Measurements from ENCODE around the gene CATSPERD.

CATSPERD gene

DNA sequence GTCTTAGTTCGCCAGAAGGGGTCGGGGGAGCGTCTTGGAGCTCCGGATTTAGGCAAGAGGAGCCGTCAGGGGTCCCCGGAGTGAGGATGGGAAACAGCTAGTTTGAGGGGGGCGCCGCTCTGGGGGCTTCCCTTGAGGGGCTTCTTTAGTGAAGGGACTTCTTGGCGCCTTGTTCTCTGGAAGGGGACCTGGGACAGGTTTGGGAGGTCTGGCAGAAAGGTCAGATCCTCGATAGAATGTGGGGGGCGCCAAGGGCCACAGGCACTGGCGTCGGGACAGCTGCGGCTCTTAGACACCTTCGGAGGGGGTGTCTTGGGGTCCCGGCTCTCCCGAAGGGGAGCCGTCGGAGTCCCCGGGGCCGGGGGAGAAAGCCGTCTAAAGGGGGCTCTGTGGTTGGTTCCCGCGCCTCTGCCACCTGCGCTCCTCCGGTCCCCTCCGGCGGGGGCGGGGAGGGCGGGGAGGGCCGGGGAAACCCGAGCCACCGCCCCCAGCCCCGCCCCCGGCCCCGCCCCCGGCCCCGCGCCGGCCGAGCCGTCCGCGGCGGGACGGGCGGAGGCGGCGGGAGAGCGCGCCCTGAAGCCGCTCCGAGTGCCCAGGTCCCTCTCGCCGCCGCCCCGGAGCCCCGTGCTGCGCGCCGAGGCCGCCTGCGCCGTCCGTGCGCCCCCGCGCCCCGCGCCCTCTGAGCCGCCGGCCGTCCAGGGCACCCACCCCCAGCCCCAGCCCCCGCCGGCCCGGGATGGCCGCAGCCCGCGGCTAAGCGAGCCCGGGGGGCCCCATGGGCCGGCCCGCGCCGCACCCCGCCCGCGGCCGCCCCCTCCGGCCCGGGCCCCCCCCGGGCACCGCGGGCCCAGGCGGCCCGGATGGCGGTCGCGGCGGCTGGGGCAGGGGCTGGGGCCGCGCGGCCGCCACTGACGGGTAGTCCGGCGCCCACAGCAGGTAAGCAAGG is 84.4 kb downstream of the CATSPERD start, which contains the start of gene NRTN:
TSS of gene NRTN (plus strand) at position 552 of the 946 bp plus-strand sequence. CDS start 19,099 bp downstream, outside the sequence.
- DNase-seq (ENCODE audit: low read depth in 2 of 2) = no peak

DNA sequence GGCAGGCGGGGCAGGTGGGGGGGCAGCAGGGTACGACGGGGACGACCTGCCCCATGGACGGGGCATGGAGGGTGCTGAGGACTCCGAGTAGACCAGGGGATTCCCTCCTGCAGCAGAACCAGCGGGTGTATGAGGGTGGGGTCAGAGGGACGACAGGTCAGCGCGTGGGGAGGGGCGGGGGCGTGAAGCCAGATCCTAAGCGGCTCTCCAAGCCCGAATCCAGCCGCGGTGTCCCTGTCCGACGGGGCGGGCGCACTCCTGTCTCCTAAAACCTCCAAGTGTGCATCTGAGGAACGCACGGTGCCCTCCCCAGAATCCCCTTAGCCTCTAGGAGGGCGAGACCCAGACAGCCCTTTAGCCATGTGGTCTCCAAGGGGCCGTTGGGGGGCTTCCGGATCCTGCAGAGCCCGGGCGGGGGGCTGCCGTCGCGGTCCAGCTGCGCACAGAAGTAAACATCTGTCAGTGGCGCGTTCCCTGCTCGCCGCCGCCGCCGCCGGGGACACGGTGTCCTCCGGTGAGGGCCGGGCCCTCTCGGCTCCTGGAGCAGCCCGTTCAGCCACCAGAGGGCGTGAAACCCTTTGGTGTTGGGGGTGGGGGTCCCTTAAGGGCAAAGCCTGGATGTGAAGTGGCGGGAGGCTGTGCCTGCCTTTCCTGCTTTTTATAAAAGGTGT is 85.2 kb downstream of the CATSPERD start:
- DNase-seq (ENCODE audit: low read depth in 2 of 2) = no peak

DNA sequence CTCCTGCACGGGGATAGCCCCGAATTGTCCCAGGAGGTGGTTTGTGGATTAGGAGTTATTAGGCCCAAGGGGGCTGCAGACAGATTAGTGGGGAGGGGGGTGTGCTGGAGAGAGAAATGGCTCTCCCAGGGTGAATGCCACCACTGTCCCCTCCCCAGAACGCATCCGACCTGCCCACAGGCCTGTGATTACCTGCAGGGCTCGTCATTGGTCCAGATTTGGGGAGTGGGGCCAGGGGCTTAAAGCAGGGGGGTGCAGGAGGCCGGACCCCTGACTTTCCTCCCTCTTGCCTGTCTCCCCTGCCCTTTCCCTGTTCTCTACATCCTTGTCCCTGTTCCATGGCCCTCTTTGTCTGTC is 85.7 kb downstream of the CATSPERD start:
- DNase-seq (ENCODE audit: low read depth in 2 of 2) = no peak

DNA sequence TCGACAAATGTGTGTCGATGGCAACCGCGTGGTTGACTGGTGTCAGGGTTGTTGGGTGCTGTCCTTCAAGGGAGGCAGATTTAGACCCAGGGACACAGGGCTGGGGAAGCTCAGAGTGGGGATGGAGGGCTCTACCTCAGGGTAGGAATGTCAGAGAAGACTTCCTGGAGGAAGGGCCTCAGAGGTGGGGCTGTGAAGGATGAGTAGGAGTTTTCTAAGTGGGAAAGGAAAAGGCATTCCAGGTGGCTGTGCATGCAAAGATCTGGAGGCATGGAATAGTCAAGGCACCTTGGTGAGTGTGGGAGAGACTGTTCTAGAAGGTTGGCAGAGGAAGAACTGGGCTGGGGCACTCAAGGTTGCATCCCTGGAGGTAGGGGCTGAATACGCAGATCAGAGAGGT is 86.5 kb downstream of the CATSPERD start:
- DNase-seq (ENCODE audit: low read depth in 2 of 2) = no peak

DNA sequence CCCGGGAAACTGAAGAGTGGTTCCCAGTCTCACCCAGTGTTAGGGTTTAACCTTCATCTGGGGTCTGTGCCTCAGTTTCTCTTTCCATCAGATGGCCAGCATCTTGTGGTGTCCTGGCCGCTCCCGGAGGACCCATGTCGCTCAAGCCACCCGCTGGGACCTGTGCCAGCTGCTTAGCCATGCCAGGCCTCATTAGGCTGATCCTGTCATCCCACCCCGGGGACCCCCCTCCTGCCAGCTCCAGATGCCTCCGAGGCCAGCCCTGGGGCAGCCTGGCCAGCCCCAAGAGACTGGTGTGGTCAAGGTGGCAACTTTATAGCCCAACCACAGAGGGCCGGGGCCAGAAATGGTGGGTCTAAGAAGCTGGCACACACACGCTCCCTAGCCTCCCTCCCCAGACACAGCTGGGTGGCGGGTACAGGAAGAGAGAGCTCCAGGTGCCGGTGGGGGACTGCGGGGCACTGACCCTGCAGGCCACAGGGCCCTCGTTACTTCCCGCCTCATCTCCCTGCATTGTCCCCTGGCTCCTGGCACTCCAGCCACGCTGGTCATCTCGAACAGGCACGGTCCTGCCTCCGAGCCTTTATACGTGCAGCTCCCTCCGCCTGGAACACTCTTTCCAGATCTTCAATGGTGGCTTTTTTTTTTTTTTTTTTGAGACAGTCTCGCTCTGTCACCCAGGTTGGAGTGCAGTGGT is 87.8 kb downstream of the CATSPERD start:
- no peak for DNase-seq (ENCODE audit: low read depth in 2 of 2)

DNA sequence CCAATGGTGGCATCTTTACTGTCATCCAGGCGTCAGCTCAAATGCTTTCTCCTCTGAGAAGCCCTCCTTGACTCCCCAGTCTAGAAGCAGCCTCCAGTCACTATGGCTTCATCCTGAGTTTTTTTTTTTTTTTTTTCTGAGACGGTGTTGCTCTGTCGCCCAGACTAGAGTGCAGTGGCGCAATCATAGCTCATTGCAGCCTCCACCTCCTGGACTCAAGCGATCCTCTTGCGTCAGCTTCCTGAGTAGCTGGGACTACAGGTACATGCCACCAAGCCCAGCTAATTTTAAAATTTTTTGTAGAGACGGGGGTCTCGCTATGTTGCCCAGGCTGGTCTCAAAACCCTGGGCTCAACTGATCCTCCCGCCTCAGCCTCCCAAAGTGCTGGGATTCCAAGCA is 88.6 kb downstream of the CATSPERD start:
- DNase-seq (ENCODE audit: low read depth in 2 of 2) = no peak

DNA sequence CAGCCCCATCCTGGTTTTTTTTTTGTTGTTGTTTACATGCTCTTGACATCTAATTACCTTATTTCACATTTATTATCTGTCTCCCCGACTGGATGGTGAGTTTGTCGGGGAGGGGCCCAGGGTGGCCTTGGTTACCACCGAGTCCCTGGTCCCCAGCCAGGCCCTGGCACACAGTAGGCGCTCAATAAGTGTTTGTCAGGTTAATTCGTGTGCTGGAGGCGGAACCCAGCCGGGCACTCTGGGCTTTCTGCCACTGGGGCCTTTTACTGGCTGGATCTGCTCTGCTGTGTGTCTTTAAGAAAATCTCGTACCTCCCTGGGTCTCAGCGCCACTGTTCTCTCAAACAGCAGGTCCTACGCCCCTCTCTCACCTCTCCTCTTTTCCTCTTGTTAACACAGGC is 89.0 kb downstream of the CATSPERD start:
- DNase-seq (ENCODE audit: low read depth in 2 of 2) = no peak

DNA sequence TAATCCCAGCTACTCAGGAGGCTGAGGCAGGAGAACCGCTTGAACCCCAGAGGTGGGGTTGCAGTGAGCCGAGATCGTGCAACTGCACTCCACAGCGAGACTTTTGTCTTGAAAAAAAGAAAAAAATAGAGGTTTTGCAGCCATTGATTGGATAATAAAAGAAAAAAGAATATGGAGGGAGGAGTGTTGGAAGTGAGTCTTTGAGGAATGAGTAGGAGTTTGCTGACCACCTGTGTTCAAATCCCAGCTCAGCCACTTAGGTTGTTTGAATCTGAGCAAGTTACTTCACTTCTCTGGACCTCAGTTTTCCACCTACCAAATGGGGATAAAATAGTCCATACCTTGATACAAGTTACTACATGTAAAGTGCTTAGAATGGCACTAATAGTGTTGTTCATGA is 90.7 kb downstream of the CATSPERD start:
- no peak for DNase-seq (ENCODE audit: low read depth in 2 of 2)

DNA sequence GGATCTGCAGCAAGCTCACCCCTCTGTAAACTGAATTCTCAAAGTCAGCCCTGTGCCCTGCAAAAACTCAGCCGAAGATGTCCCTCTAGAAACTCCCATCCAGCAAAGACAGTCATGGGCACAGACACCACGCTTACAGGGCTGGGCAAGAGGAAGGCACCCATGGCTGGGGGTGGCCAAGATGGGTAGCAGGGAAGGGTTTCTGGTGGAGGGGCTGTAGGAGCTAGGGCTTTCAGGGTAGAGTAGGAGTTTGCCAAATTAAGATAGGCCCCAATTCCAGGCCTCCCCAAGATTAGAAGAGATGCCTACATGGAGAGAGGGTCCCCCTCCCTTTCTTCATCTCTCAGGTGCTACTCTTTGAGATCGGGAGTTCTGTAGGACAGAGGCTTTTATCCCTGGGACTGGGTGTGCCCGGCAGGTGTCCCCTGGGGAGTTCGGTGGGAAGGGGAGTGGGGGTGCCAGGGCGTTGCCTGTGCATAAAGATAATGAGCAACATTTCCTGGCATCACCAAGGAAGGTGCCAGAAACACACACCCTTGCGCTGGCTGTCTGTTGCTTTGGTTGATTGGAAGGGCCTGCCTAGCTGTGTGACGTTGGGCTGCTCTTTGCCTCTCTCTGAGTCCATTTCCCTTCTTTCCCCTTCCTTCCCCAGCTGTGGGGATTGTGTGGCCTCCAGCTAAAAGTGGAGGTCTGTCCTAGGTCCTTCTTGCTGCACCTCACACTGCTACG is 93.8 kb downstream of the CATSPERD start:
- DNase-seq (ENCODE audit: low read depth in 2 of 2) = no peak

DNA sequence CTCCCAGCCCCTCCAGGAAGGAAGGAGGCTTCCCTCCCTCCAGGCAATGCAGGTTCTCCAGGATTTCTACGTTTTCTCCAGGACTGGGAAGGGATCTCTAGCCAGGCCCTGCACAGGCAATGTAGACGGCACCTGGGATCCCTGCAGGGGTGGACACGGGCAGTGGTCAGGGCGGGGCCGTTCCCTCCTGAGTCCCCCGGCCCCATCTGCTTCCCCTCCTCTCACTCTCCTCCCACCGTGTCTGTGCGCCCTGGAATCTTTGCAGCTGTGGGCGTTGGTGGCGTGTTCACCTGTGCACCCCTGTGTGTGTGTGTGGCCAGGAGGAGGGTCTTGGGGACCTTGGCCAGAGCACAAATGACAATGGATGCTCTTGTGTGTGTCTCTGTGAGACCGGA is 94.4 kb downstream of the CATSPERD start:
- no peak for DNase-seq (ENCODE audit: low read depth in 2 of 2)

DNA sequence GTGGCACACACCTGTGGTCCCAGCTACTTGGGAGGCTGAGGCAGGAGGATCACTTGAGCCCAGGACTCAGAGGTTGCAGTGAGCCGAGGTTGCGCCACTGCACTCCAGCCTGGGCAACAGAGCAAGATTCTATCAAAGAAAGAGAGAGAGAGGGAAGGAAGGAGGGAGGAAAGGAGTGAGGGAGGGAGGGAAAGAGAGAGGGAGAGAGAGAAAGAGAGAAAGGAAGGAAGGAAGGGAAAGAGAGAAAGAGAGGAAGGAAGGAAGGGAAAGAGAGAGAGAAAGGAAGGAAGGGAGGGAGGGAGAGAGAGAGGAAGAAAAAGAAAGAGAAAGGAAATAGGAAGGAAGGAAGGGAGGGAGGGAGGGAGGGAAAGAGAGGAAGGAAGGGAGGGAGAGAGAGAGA is 96.8 kb downstream of the CATSPERD start:
- DNase-seq (ENCODE audit: low read depth in 2 of 2) = no peak

DNA sequence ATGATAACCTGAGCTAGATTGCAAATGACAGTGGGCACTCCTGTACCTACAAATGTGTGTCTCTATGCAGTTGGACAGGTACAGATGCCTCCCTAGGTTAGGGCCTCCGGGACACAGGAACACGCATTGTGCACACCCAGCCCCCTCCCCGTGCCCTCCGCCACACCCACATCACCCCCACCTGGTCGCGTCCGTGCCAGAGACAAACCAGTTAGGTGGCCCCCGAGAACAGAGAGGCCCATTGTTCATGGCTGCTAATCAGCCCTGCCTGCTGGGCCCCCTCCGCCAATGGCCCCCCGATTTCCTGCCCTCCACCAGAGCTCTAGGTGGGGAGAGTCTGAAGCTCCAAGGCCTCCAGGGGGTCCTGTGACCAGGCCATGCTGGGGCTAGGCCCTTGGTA is 98.2 kb downstream of the CATSPERD start:
- DNase-seq (ENCODE audit: low read depth in 2 of 2) = no peak

DNA sequence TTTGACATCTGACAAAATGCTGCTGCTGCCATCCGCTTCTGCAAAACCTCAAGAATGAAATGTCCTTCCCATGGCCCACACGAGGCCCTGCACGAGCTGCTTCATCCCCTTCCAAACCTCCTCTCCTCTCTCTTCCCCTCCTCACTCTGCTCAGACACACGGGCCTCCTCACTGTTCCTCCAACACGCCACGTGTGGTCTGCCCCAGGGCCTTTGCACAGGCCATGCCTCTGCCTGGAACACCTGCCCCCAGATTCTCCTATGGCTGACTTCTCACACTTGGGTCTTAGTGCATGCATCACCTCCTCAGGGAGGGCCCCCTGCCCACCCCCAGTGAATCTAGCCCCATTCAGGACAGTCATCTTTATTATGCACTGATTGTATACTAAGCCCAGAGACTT is 100.3 kb downstream of the CATSPERD start:
- no peak for DNase-seq (ENCODE audit: low read depth in 2 of 2)

DNA sequence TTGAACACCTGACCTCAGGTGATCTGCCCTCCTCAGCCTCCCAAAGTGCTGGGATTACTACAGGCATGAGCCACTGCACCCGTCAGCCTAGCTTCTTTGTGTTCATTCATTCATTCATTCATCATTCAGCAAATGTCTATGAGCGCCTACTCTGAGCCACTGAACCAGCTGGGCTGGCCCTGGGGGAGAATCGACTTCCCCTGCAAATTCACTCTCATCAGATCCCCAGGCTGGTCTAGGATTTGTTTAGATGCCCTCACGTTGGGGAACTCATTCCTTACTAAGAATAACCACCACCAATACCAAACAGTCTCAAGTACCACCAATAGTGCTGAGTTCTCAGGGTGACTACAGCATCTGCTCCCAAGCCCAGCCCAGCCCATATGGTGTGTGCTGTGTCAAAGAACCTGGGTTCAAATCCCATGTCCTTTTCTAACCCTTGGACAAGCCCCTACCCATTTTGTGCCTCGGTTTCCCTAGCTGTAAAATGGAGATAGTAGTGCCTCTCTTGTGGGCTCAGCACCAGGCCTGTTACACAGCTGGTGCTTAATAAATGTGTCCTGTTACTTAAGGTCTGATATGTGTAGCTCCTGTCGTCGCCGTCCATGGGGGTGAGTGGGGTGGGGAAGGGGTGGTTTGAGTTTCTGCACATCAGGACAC is 101.2 kb downstream of the CATSPERD start:
- no peak for DNase-seq (ENCODE audit: low read depth in 2 of 2)

DNA sequence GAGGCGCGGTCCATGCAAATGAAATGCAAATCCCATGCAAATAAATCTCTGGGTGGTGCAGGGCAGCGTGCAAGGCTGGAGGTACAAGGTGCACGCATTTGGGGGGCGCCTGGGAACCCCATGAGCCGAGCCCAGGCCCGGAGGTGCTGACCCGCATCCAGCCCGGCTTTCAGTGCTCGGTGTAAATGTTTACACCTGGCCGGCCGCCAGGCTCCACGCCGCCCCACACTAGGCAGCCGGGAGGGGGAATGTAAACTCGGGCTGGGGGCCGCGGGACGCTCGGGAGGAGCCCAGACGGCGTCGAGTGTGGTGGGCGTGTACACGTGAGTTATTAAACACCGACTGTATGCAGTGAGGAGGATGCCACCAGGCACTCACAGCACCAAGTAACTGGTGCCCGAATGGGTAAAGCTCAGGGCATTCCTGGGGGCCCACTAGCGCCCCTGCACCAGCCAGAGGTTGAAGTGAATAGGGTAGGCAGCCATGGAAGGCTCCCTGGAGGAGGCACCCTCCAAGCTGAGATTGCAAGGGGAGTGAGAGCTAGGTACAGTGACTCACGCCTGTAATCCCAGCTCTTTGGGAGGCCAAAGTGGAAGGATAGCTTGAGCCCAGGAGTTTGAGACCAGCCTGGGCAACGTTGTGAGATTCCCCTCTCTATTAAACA is 101.9 kb downstream of the CATSPERD start:
- DNase-seq (ENCODE audit: low read depth in 2 of 2) = no peak

DNA sequence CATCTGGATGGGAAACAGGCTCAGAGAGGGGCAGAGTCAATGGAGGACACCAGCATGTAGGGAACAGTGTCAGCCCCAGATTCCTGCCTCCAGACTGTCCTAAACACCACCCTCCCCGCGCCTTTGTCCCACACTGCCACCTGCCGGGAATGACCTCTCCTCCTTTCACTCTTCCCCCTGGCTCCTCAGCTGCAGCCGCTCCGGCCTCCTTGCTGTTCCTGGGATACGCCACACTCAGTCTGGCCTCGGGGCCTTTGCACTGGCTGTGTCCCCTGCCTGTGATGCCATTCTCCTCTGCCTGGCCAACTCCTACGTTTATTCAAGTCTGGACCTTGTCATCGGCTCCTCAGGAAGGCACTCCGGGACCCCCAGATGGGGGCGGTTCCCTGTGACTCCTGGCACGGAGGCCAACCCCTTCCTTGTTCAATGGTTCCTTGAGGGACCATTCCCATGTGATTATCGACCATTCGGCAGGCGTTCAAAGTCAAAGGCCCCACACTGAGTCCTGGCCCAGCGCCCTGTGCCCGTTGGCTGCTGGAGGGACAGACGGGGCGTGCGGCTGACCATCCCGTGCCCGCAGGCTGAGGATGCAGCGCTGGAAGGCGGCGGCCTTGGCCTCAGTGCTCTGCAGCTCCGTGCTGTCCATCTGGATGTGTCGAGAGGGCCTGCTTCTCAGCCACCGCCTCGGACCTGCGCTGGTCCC is 103.3 kb downstream of the CATSPERD start:
- DNase-seq (ENCODE audit: low read depth in 2 of 2) = no peak

DNA sequence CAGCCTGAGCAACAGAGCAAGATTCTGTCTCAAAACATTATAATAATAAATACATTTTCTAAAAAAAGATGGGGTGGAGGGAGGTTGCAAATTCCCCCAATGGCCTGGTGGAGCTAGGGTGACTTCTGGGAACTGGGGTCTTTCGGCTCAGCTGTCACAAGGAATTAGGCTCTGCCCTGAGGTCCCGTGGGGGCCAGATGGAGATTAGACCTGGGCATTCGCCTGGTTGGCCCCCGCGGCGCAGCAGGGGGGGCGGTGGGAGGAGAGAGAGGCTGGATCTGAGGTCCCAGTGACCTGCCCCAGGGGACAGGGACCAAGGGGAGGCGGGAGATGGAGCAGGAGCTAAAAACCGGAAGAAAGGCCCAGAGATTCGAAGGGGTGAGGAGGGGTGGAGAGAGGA is 104.3 kb downstream of the CATSPERD start:
- DNase-seq (ENCODE audit: low read depth in 2 of 2) = no peak

DNA sequence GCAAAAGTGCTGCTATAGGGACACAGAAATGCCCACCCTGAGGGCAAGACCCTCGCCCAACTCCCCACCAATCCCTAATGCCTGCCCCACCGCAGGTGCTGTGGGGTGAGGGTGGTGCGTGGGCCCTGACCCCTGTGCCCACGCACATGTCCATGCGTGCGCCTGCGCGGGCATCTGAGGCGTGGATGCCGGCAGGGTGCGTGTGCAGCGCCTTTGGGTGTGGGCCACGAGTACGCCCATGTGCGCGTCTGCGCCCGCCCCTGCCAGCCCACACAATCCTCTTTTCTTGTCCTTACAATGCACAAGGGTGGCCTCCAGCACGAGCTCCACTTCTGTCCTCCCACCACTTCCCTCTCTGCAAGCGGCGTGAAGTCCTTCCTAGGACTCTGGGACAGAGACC is 104.7 kb downstream of the CATSPERD start:
- no peak for DNase-seq (ENCODE audit: low read depth in 2 of 2)

DNA sequence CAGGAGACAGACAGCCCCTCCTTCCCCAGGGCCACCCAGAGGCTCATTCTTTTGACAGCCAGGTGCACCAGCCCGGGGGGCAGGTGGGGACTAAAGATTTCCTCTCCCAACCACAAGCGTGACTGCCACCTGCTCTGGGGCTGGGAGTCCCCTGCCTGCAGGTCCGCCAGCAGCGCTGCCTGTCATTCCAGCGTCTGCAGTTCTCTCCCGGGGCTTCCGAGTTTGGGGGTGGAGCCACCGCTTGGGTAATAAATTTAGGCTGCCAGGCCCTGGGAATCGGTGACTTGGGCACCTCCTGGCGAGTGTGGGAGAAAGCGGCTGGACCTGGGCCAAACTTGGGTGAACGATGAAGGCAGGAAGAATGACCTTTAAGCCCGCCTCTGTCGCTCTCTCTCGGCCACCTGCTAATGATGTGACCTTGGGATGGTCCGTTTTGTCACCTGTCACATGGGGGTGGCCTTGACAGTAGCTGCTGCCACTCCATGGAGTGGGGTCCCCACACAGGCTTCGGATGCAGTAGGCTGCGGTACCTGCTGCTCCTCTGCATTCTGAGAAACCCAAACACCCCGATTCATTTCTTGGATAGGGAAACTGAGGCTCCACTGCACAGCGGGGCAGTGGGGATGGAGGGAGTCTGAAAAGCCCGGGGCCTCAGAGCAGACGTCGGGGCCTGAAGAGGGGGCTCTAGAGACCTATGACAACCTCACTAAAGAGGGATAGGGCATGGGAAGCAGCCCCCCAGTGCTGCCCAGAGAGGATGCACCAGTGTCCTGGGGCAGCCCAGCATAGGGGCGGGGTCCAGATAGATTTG is 106.3 kb downstream of the CATSPERD start:
- DNase-seq (ENCODE audit: low read depth in 2 of 2) = no peak

Measured in fibroblast of skin of left biceps (primary cell).